DMS114 treated with DMSO at 0.1 percent for 48 hours (cell line): ENCODE measurements around the gene HMGB1.

Experiments
- DNase-seq: peaks from one replicate; lab custom pipeline; 2025; ENCODE audit not compliant: unreplicated experiment; lab: John Stamatoyannopoulos, UW

HMGB1 gene

DNA sequence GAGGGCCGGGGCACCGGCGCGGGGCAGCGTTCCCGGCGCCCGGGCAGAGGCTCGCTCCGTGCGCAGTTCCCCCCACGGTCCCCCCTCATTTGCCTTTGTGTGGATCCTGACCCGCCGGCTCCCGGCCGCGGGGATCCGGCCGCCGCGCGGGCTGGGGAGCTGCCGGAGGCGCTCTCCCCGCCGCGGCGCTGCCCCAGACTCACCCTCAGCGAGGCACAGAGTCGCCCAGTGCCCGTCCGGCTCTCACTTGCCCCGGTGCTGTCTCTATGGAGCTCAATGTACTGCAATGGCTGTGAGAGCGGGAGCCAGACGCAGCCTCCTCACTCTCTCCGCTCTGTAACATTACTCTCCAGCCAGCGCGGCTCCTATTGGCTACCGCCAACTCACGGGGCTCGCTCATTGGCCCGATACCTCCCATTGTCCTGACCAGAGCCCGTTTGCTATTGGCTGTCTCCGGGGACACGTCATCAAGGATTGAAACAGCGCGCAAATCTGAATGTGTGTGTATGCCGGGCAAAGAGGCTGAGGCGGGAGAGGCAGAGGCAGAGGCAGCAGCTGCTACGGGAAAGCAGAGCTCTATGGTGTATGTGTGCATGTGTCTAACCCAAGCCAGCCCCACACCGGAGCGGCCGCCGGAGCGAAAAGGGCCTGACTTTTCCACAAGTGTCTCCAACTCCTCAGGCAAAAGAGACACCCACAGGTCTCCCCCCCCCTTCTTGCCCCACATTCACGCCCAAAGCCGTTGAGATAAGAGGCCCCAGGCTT is at the start of gene HMGB1:
Gene HMGB1, minus strand, starts transcription at position 344 of the 765 bp plus-strand sequence. CDS start 2,256 bp downstream, outside the sequence.
- DNase-seq: peak; percentile 93

DNA sequence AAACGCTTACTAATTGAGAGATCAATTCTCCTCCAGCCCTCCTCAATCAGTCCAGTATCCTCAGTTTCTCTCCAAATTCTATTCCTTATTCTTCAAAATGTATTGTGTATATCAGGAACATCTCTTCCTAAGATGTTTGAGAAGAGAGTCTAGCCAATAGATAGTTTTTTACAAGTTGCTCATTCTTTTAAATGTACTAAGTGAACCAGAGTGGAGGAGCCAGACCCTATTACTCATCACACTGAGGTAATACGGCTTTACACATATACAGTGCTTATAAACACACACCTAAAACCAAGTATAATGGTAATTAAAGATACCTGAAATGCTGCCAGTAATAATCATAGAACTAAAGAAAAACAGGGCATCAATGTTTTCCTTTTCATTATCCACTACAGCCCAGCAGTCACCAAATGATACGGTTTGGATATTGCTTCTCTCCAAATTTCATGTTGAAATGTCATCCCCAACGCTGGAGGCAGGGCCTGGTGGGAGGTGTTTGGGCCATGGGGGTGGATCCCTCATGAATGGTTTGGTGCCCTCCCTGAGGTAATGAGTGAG is 45.2 kb upstream of the HMGB1 start:
- DNase-seq: no peak

DNA sequence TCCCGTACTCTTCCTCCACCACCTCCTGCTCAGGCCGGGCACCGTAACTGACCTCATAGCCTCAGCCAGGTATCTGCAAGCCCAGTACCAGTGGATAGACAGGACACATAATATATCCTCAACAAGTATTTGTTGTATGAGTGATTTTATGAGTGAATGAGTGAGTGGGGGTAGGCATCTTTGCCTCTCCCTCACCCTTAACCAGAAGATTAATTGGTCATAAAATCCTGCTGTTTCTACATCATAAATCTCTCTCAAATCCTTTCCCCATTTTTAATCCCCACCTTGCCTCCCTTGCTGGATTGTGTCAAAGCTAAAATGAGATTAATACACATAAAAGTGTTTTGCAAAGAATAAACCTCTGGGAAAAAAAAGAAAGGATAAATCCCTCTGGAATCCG is 44.4 kb upstream of the HMGB1 start:
- no peak for DNase-seq

DNA sequence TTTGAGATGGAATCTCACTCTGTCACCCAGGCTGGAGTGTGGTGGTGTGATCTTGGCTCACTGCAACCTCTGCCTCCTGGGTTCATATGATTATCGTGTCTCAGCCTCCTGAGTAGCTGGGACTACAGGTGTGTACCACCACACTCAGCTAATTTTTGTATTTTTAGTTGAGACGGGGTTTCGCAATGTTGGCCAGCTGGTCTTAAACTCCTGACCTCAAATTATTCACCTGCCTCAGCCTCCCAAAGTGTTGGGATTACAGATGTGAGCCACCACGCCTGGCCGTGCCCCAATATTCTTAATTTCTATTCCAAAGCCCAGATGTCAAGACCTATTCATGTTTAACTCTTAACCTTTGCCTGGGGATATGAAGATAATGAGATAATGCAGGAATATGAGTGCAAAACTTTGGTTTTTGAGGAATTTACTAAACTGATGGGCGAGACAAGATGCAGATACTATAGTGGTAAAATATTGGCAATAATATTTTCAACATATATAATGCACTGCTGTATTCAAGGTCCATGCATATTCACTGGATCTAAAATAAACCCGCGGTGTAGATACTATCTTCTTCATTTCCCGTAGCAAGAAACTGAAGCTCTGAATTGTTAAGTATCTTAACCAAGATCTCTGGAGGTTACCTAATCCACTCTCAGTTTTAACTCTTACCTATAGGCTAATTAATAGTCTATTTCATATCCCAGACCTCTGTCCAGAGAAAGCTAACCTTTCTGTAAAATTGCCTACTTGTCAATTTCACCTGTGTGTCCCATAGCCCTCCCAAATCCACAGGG is 43.7 kb upstream of the HMGB1 start:
- DNase-seq: no peak

DNA sequence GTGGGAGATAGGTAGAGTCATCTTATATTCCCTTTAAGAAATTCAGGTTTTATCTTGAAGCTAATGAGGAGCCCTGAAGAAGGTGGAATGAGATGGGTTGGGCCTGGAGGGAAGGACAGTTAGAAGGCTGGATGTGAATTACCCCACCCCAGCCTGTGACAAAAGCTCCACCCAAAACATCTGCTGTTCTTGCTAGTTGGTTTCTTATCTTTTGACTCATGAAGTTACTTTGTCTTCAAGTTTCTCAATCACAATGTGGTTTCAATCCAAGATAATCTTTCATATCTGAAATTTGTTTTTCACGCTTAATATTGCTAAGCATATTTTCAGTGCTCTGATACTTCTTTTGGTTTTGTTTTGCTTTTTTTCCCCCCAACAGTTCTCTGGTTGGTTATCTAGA is 38.3 kb upstream of the HMGB1 start:
- no peak for DNase-seq

DNA sequence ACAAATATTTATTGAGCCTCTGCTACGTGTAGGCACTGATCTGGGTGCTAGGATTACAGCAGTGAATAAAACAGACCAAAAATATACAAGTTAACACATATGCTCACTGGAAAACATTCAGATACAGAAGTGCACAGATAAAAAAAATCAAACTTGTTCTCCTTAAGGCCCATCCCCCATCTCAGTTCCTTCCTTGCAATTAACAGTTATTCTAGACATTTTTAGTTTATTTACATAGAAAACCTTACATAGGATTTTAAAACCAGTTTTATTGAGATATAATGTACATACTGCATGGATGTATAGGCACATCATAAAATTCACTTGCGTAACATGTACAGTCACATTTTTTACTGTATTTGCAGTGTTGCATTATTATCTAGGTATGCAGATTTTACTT is 36.5 kb upstream of the HMGB1 start:
- no peak for DNase-seq

DNA sequence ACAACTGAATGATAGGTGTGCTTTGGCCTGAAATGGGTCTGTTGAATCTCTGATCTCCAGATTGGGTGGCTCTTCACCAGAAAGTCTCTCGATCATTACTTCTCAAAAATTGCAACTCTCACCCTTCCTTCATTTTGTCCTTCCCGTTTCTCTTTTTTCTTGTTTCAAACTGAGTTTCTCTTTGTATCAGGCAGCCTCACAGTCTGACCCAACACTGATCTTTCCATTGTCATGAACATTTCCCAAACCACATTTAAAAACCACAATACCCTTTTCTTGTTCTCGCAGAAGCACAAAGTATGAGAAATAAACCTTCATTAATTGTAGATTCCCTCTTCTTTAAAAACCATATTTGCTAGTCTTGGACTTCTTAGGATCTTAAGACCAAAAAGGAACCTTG is 33.6 kb upstream of the HMGB1 start:
- DNase-seq: no peak

DNA sequence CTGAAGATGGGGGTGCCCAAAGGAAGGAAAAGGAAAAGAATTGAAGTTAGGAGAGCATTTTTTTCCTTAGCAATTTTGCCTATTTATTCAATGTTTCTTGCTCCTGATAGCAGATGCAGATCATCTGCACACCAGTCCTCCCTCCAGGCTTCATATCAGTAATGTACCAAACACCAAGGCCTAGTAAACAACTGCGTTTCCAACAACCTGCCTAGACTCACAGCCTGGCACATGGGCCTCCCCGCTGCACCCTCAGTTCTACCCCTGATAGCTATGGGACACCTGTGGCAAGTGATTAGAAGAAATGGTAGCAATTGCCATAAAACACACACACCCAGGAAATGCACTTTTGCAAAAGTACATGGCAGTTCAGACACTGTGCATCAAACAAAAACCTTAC is 30.4 kb upstream of the HMGB1 start:
- no peak for DNase-seq

DNA sequence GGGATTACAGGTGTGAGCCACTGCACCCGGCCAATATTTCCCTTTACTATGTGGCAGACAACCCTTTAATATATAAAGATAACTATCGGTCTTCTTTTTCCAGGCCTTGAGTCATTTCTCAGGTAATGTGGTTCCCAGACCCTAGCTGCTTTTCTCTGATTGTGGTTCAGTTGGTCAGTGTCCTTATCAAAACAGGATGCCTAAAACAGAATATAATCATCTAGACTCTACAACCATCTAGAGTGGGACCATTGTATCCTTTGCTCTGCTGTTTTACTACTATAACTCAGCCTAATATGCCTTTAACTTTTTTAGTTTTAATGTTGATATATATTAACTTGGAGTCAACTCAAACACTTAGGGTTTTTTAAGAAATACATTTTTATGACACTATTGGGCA is 30.0 kb upstream of the HMGB1 start:
- no peak for DNase-seq

DNA sequence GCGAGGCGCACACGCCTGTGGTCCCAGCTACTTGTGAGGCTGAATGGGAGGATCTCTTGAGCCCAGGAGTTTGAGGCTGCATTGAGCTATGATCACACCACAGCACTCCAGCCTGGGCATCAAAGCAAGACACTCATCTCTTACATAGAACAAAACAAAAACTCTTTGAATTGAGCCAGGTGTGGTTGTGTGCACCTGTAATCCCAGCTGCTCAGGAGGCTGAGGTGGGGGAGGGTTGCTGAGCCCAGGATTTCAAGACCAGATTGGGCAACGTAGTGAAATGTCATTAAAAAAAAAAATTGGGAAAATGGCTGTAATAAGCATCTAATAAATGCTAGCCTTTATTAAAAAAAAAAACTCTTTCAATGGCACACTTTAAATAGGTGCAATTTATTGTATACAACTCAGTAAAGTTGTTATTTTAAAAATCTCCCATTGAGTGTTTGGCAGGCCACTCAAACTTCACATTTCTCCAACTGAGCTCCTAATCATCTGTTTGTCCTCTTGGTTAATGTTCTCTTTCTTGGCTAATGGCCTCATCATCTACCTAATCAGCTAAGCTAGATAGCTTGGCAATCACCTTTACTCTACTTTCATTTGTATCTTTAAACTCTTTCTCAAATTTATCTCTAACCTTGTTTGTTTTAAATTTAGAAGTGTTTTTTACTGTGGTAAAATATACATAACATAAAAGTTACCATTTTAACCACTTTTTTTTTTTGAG is 28.1 kb upstream of the HMGB1 start:
- DNase-seq: no peak

DNA sequence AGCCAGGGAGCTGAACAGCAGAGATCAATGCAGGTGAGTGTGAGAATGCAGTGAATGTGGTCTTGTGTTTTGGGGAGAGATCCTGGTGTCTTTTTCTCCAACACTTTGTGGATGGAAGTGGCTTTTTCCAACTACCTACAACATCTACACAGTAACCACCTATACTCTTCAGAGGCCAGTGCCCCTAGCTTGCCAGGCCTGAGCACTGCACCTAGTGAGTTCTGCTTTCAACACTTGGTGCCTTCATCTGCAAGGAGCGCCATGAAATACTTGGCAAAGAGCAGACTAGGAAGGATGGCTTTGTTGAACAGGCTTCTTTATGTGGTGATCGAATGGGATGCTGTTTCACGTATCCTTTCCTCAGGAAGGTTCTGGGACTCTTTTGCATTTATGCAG is 21.3 kb upstream of the HMGB1 start:
- DNase-seq: no peak

DNA sequence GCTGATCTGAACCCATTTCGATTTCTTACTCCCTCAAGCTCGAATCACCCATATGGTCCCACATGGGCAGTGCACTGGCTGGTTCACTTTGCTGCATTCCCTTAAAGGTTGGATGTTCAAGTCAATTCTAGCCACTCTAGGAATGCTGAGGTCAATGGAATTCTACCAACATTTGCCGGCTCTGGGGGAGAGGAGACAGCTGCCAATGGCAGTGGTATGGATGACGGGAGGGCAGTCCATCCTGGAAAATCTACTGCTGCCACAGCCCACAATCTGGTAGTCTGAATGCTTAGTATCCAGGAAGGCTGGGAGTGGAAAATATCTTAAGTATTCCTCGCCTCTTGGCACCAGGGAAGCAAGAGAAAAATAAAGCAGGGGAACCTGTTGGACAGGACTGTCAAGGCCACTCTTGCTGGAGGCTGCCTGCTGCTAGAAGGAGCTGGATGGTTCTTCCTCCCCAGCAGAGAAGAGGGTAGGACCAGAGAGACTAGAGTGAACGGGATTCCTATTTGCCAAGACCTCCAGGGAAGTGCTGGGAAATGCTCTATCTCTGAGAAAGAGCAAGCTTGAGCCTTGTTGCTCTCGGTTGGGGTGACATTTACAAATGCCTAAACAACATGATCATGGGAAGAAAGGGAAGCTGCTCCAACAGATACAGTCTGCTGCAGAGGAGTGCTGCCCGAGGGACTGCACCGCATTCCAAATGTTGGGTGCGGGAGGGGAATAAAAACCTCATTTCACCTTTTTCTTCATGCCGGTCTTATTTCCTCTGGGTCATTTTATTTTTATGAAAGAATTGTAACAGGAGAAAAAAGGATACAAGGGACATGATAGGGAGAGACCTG is 20.7 kb upstream of the HMGB1 start:
- DNase-seq: no peak

DNA sequence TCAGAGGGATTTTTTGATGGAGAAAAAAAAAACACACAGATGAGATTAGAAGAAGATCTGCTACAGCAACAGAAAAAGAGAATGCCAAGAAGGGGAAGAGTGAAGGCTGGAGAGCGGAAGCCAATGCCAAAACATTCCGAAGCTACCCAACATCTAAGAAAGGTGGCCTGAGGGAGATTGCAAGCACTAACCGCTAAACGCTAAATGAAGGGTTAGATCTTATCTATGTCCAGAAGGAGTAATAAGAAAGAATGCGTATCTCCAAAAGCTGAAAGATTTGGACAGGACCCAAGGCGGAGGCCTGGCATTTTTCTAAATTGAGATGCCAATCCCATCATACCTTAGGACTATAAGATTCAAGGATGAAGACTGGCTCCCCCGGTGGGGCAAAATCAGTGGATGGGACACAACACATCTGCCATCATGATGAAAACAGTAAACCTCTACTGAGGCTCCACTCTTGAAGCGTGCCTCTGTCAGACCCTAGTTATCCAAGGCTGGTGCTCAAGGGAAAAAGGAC is 15.6 kb upstream of the HMGB1 start:
- DNase-seq: no peak

DNA sequence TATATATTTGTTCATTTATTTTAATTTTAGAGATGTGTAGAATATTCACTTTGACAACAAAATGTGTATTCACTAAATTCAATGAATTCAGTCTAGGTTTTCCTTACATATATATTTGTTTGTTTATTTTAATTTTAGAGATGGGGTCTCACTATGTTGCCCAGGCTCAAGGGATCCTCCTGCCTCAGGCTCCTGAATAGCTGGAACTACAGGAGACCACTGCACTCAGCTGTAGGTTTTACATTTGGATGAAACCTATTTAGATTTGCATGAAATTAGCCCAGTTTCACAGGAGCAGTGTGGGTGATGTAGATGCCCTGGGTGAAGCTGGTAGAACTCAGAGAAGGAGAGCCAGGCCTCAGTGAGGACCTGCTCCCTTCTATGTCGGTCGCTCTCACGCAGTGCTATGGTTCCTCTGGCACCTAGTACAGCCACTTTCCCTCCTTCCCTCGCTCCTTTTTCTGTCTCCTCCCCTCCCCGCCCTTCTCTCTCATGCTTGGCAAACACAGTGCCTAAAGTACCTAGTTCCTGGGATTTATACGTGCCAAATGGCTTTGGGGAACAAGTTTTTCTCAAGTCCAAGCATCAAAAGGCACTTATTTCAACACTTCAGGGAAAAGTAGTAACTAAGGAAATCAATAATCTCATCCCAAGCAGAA is 14.7 kb upstream of the HMGB1 start:
- no peak for DNase-seq

DNA sequence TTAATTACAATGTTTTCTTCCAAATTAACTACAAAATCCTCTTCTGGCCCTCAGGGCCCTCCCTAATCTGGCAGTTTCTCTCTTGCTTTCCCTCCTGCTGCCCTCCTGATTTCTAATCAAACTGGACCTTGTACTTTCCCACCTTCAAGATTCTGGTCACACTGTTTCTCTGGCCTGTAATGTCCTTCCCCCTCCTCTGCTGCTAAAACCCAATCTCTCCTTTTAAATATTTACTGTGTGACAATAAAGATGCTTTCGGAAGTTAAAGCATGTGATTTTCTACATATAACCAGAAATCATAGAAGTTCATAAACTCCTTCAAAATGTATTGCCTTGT is 14.1 kb upstream of the HMGB1 start:
- no peak for DNase-seq

DNA sequence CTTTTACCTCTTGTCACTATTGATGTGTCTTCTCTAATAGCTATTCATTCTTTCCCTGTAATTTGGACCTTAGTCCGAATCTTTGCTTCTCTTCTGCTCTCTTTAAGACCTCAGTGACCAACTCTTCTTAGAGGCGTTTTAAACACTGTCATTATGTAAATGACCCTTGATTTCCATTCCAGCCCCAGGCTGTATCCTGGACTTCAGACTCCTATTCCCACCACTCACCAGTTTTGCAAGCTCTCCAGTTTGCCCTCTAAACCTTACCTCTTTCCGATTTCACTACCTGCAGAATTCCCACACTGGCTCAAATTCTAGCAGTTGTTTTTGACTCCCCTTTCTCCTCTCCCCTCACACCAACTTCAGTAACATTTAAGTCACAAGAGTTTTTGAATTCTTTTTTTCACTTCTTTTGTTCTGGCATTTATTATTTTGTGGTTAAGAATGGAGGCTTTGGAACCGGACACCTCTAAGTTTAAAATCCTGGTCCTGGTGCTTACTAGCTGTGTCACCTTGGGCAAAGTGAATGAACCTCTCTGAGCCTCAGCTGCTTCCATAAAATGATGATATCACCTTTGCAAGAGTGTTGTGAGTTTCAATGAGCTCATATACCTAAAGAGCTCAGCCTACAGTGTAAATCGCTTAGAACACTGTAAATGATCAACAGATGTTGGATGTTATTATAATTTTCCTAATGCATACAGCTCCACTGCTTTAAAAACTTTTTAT is 13.6 kb upstream of the HMGB1 start:
- no peak for DNase-seq

DNA sequence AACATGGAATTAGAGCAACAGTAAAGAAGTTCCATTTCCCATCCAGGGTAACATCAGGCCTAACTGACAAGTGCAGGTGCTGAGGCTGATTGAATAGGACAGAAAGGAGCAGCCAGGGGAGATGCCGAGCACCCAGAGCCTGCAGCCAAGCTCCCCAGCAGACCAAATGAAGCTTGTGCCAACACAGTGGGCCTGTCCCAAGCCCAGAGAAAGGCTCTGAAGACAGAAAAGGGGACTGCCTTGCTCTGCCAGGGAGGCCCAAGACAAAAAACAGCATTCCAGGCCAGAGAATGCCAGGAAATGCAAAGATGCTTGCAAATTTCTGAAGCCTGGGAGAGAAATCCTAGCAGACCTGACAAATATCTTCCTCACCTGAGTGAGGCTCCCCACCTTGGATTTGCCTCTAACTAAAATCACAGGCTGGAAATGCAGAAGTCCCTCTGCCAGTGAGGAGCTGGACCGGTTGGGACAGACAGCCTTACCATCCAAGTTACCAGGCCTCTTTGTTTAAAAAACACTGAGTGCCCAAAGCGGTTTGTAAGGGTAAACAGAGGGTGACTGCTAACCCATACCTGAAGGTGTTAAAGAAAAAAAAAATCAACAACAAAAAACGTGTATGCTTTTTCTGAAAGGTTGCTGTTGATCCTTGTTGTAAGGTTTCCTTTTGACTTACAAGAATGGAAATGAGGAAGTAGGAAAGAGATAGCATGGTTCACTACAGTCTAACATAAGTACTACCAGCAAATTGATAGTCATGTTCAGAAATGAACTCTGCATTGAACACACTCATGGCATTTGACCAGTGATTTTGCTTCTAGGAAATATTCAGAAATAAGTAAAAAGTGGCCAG is 11.8 kb upstream of the HMGB1 start:
- no peak for DNase-seq

DNA sequence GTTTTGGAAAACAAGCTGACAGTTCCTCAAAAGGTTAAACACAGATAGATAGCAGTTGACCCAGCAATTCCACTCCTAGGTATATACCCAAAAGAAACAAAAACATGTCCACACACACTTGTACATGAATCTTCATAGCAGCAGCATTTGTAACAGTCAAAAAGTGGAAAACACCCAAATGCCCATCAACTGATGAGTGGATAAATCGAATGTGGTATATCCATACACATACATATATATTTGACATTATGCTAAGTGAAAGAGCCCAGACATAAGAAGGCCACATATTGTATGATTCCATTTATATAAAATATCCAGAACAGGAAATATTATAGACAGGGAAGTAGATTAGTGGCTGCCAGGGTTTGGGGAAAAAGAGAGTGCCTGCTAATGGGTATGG is 7.9 kb upstream of the HMGB1 start:
- no peak for DNase-seq
